ENCODE data around the gene NTM.

The NTM gene

GRCh38 chr11:131823772-131824171 lies 453.4 kb downstream of the NTM start:
- Histone ChIP-seq H3K27ac (replicated peaks) (no peak overlapping the region), H3K27me3 (ENCODE audit: insufficient read depth, poor library complexity, severe bottlenecking) (no peaks in the 10 kb centered on the region), H3K4me3 (replicated peaks; ENCODE audit: insufficient read depth, low read length) (no peak overlapping the region)
- TF ChIP-seq POLR2AphosphoS5 (IDR thresholded peaks at IDR 0.05; ENCODE audit: low read depth) (no peak), SPI1 (IDR thresholded peaks at IDR 0.05; ENCODE audit: borderline replicate concordance, low read depth) (no peak), REST (IDR thresholded peaks at IDR 0.05; ENCODE audit: insufficient replicate concordance, low read depth) (no peak), GABPA (IDR thresholded peaks at IDR 0.05; ENCODE audit: low read depth) (no peak), CTCF (IDR thresholded peaks at IDR 0.05; ENCODE audit: insufficient read depth, low read length) (no peak)
- DNase-seq (ENCODE audit: low read depth in 1 of 2, low spot score in 1 of 2): no peak

- no peak overlapping the region for H3K4me3 ChIP-seq (replicated peaks; ENCODE audit: insufficient read depth, low read length)
- TF ChIP-seq REST (IDR thresholded peaks at IDR 0.05; ENCODE audit: insufficient replicate concordance, low read depth) (no peak), CTCF (IDR thresholded peaks at IDR 0.05; ENCODE audit: insufficient read depth, low read length) (no peak), SPI1 (IDR thresholded peaks at IDR 0.05; ENCODE audit: borderline replicate concordance, low read depth) (no peak), GABPA (IDR thresholded peaks at IDR 0.05; ENCODE audit: low read depth) (no peak), POLR2AphosphoS5 (IDR thresholded peaks at IDR 0.05; ENCODE audit: low read depth) (no peak)
- no peak overlapping the region for H3K27ac ChIP-seq (replicated peaks)
- H3K27me3 ChIP-seq (ENCODE audit: insufficient read depth, poor library complexity, severe bottlenecking): no peaks in the 10 kb centered on the region
- DNase-seq (ENCODE audit: low read depth in 1 of 2, low spot score in 1 of 2): peak; percentile 28 to 90
Measured at GRCh38 chr11:131824771-131825170, 454.4 kb downstream of the NTM start.

- no peak for DNase-seq (ENCODE audit: low read depth in 1 of 2, low spot score in 1 of 2)
- H3K4me3 ChIP-seq (replicated peaks; ENCODE audit: insufficient read depth, low read length): no peak overlapping the region
- TF ChIP-seq REST (IDR thresholded peaks at IDR 0.05; ENCODE audit: insufficient replicate concordance, low read depth): no peak
- no peak for TF ChIP-seq SPI1 (IDR thresholded peaks at IDR 0.05; ENCODE audit: borderline replicate concordance, low read depth)
- TF ChIP-seq CTCF (IDR thresholded peaks at IDR 0.05; ENCODE audit: insufficient read depth, low read length): no peak
- no peak for TF ChIP-seq POLR2AphosphoS5 (IDR thresholded peaks at IDR 0.05; ENCODE audit: low read depth)
- no peak for TF ChIP-seq GABPA (IDR thresholded peaks at IDR 0.05; ENCODE audit: low read depth)
- H3K27me3 ChIP-seq (ENCODE audit: insufficient read depth, poor library complexity, severe bottlenecking): no peaks in the 10 kb centered on the region
- no peak overlapping the region for H3K27ac ChIP-seq (replicated peaks)
Measured at GRCh38 chr11:131827430-131827829, 457.0 kb downstream of the NTM start.
